MM.1S (cell line): ENCODE measurements around the gene LILRB3.

ENCODE experiments used
- DNase-seq: peaks from one replicate; pipeline ENCODE4 v3.0.0-alpha.2; 2015
- H2AFZ ChIP-seq: fragments of 300-600 bp; sonication (generic); 2 replicates; pipeline ENCODE4 v1.6.0; 2016; ENCODE audit warnings: antibody characterized with exemption, low read length
- H3F3A ChIP-seq: fragments of 300-600 bp; sonication (generic); 2 replicates; pipeline ENCODE4 v1.6.1; 2016; ENCODE audit warnings: mild to moderate bottlenecking, antibody characterized with exemption, low read length, moderate library complexity, mixed read lengths; ENCODE audit not compliant: insufficient read depth
- H3K27ac ChIP-seq: fragments of 300-600 bp; sonication (generic); 2 replicates; pipeline ENCODE4 v1.5.1; 2016; ENCODE audit warnings: mild to moderate bottlenecking, low read length
- H3K27me3 ChIP-seq: fragments of 300-600 bp; sonication (generic); replicated peaks from 2 replicates; pipeline ENCODE4 v1.6.0; 2016; ENCODE audit warnings: low read length; ENCODE audit not compliant: insufficient read depth
- H3K36me3 ChIP-seq: fragments of 300-600 bp; sonication (generic); replicated peaks from 2 replicates; pipeline ENCODE4 v1.6.1; 2016; ENCODE audit warnings: mild to moderate bottlenecking, low read length, mixed read lengths; ENCODE audit not compliant: insufficient read depth
- H3K4me1 ChIP-seq: fragments of 300-600 bp; sonication (generic); 2 replicates; pipeline ENCODE4 v1.6.1; 2016; ENCODE audit warnings: low read length, mixed read lengths
- H3K4me2 ChIP-seq: fragments of 300-600 bp; sonication (generic); 2 replicates; pipeline ENCODE4 v1.6.0; 2016; ENCODE audit warnings: low read depth, low read length
- H3K4me3 ChIP-seq: fragments of 300-600 bp; sonication (generic); 2 replicates; pipeline ENCODE4 v1.5.1; 2016; ENCODE audit warnings: low read length, mixed read lengths
- H3K79me2 ChIP-seq: fragments of 300-600 bp; sonication (generic); 2 replicates; pipeline ENCODE4 v1.6.1; 2016; ENCODE audit warnings: mixed run types, low read length, mixed read lengths
- H3K9ac ChIP-seq: fragments of 300-600 bp; sonication (generic); 2 replicates; pipeline ENCODE4 v1.6.1; 2016; ENCODE audit warnings: low read length, mixed read lengths
- H3K9me2 ChIP-seq: fragments of 300-600 bp; sonication (generic); replicated peaks from 2 replicates; pipeline ENCODE4 v1.6.1; 2016; ENCODE audit warnings: mild to moderate bottlenecking, low read length, mixed read lengths; ENCODE audit not compliant: insufficient read depth
- H3K9me3 ChIP-seq: fragments of 300-600 bp; sonication (generic); replicated peaks from 2 replicates; pipeline ENCODE4 v1.6.1; 2016; ENCODE audit warnings: mild to moderate bottlenecking, low read length, mixed read lengths; ENCODE audit not compliant: insufficient read depth
- H4K20me1 ChIP-seq: fragments of 300-600 bp; sonication (generic); 2 replicates; pipeline ENCODE4 v1.6.1; 2016; ENCODE audit warnings: mild to moderate bottlenecking, low read length, moderate library complexity, mixed read lengths; ENCODE audit not compliant: insufficient read depth
- CTCF ChIP-seq: fragments of 300-600 bp; sonication (generic); IDR thresholded peaks from 2 replicates; pipeline ENCODE4 v1.5.1; 2016; ENCODE audit warnings: antibody characterized with exemption, low read length, mixed read lengths
- EZH2 ChIP-seq: fragments of 300-600 bp; sonication (generic); optimal IDR thresholded peaks from 2 replicates; pipeline ENCODE3; 2017; ENCODE audit warnings: low read depth, mild to moderate bottlenecking, antibody characterized with exemption, low read length, mixed read lengths
- EZH2phosphoT487 ChIP-seq: fragments of 300-600 bp; sonication (generic); IDR thresholded peaks from 2 replicates; pipeline ENCODE4 v1.6.1; 2018; ENCODE audit warnings: antibody characterized with exemption, low read length

The LILRB3 gene

GRCh38 chr19:54257116-54257480, 34.3 kb upstream of the LILRB3 start, which contains the start of gene LILRB5:
TSS of gene LILRB5 (minus strand) at chr19:54257273. CDS start at chr19:54257193, 80 bp downstream.
- no peaks in the 10 kb centered on the region for H3K9me3 ChIP-seq
- H3K4me2 ChIP-seq: no peak within 1 kb of the TSS
- no peak within 1 kb of the TSS for H3K9ac ChIP-seq
- no peak within 1 kb of the TSS for H2AFZ ChIP-seq
- H3K79me2 ChIP-seq: no peaks in the 10 kb centered on the region
- H4K20me1 ChIP-seq: no peaks in the 10 kb centered on the region
- H3K36me3 ChIP-seq: no peaks in the 10 kb centered on the region
- TF ChIP-seq EZH2 (no peak), EZH2phosphoT487 (no peak), CTCF (no peak)
- H3F3A ChIP-seq: no peaks in the 10 kb centered on the region
- DNase-seq: no peak
- H3K9me2 ChIP-seq: no peaks in the 10 kb centered on the region
- H3K27me3 ChIP-seq: peaks cover 96% of the 10 kb centered on the region
- no peak within 1 kb of the TSS for H3K27ac ChIP-seq
- H3K4me3 ChIP-seq: no peak within 1 kb of the TSS
- no peaks in the 10 kb centered on the region for H3K4me1 ChIP-seq

DNA sequence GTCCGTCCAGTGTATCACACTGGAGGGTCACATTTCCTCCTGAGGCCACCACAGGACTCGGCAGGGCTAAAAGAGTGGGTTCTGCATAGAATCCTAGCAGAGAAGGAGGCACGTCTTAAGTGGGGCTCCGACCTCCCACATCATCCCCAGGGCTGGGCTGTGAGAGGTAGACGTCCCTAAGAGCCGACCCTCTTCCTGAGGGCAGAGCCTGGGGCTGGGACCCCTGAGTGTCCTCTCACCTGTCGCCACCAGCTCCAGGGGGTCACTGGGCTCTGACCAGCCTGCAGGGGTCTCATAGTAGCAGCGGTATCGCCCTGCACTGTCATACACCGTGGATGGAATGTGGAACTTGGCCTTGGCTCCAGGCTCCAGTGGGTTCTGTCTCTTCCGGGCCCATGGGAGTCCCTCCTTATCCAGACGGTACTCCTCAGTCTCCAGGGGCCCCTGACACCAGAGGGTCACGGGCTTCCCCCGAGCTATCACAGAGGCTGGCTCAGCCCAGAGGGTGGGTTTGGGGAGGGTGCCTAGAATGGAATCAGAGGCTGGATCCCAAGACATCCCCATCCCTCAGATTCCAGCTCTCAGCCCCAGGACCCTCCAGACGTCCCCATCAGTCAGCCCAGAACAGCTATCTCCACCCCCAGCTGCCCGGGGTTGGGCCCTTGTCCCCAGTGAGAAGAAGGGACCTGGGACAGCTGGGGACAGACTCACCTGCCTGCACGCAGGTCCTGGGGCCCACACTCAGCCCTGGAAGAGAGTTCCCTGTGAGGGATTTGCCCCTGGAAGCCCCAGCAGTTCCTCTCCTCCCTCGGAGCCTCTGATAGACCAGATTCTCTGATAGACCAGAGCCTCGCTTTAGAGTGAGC, 33.7 kb upstream of the LILRB3 start:
- Histone ChIP-seq H3K27me3 (peaks cover 93% of the 10 kb centered on the region), H3F3A (no peaks in the 10 kb centered on the region), H3K9me3 (no peaks in the 10 kb centered on the region), H3K4me3 (no peak overlapping the region), H3K4me1 (no peaks in the 10 kb centered on the region), H3K36me3 (no peaks in the 10 kb centered on the region), H3K79me2 (no peaks in the 10 kb centered on the region), H3K27ac (no peak overlapping the region), H2AFZ (no peak overlapping the region), H3K9me2 (no peaks in the 10 kb centered on the region), H3K4me2 (no peak overlapping the region), H3K9ac (no peak overlapping the region), H4K20me1 (no peaks in the 10 kb centered on the region)
- no peak for TF ChIP-seq EZH2
- TF ChIP-seq CTCF: no peak
- TF ChIP-seq EZH2phosphoT487: no peak
- no peak for DNase-seq

- Histone ChIP-seq H3K79me2 (no peaks in the 10 kb centered on the region), H3K9me2 (no peaks in the 10 kb centered on the region), H3K27me3 (peaks cover 86% of the 10 kb centered on the region), H4K20me1 (no peaks in the 10 kb centered on the region), H3K9me3 (no peaks in the 10 kb centered on the region), H3K4me2 (no peak overlapping the region), H3K9ac (no peak overlapping the region), H3K4me3 (no peak overlapping the region), H3K4me1 (no peaks in the 10 kb centered on the region), H2AFZ (no peak overlapping the region), H3K36me3 (no peaks in the 10 kb centered on the region), H3K27ac (no peak overlapping the region), H3F3A (no peaks in the 10 kb centered on the region)
- TF ChIP-seq CTCF: no peak
- TF ChIP-seq EZH2: no peak
- TF ChIP-seq EZH2phosphoT487: no peak
- no peak for DNase-seq
These were observed 32.4 kb upstream of the LILRB3 start for GRCh38 chr19:54255105-54255775.
